Middle frontal gyrus (tissue), 1 donor: ENCODE measurements around the gene ABCC4.

Experiments
- DNase-seq: peaks from one replicate; pipeline ENCODE4 v3.0.0-alpha.2; 2015; ENCODE audit warnings: low spot score; ENCODE audit errors: extremely low spot score

Gene ABCC4

GRCh38 chr13:95234242-95234641 lies 67.0 kb downstream of the ABCC4 start:
- DNase-seq: no peak

- DNase-seq: no peak
Observed at GRCh38 chr13:95233026-95233635, 68.1 kb downstream of the ABCC4 start.

DNA sequence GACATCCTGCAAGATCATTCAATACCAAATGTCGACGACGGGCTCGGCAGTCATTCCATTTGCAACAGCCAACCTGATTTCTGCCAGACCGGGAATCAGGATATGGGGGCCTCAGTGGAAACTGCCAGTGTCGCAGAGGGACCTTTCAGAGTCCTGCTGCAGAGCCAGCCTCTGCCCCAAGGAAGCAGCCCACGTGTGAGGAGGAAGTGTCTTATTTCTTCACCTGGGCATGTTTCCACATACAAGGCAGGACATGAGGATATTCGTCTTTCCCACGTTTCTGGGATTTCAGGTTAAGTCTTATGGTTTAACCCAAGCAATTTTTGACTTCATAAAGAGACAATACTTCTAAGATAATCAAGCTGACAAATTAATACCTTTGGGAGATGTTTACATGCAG lies 69.9 kb downstream of the ABCC4 start:
- DNase-seq: no peak

- DNase-seq: no peak
Observed at GRCh38 chr13:95229855-95230254, 71.4 kb downstream of the ABCC4 start.

DNA sequence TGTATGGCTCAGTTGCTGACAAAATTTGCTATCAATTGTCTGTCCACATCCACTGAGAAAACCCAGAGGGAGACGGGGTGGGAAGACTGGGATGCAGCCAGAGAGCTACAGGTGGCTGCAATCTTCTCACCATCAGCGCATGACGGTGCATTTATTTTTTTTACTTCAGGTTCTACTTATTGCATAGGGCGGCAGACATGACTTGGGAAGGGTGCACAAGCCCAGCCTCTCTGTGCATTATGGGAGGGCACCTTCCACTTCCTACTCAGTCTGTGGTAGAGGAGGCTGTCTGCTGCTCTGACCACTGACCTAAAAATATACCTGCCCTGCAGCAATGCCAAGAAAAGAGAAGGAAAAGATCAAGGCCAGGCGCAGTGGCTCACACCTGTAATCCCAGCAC lies 73.1 kb downstream of the ABCC4 start:
- DNase-seq: no peak

DNA sequence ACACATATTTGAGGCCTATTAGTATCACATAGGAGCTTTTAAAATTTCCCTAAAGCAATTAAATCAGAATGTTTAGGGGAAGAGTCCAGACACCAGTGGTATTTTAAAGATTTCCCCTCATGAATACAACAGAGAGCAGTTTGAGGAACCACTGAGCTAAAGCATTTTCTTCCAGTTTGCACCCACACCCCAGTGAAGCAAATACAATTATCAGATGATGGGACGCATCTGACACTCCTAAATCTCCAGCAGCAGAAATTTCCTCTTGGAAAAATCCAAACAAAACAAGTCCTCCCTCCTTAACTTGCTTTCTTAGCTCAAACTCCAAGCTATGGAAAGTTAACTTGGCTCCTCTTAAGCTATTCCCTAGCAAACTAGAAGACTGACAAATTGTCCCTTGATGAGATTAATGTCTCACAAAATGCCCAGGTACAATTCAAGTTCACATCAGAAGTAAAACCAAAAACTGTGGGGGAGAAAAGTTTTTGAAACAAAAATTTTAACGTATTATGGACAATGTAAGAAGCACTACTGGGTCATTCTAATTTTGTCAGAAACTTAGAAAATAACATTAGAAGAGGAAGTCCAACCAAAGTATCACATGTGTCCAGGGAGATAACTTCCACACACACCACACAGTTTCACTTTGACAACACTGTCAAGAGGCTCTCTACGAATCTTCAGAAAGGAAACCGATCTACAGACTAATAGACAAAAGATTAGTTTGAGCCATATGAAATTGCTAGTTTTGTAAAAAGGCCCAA lies 74.1 kb downstream of the ABCC4 start:
- DNase-seq: no peak

DNA sequence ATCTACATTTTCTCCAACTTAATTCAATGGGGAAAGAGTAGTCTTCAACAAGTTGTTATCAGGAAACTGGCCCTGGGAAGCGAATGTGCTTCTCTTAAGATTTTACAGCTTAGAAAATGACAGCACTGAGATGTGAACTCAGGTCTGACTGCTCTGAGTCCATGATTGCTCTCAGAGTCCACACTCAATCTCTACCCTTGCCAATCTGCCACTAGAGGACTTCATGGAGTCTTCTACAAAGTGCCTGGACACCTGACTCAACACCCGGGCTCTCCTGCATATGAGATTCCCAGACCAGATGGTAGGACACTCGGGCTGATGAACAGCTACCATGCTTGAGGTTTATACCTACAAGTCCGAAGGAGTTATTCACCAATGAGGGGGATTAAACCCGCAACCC lies 74.8 kb downstream of the ABCC4 start:
- no peak for DNase-seq

DNA sequence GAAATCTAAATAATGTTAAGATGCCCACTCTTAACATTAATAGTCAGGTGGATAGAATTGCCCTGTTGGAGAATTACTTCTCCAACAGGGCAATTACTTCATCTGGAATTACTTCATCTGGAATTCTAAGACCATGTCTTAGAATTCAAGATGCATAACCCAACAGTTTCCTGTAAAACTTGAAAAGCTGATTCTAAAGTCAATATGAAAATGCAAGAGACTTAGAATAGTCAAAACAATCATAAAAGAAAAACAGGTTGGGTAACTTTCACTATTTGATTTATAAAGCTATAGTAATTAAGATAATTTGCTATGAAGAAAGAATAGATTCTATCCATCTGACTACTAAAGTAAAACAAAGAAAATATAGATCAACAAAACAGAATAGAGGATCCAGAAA lies 75.2 kb downstream of the ABCC4 start:
- DNase-seq: no peak

DNA sequence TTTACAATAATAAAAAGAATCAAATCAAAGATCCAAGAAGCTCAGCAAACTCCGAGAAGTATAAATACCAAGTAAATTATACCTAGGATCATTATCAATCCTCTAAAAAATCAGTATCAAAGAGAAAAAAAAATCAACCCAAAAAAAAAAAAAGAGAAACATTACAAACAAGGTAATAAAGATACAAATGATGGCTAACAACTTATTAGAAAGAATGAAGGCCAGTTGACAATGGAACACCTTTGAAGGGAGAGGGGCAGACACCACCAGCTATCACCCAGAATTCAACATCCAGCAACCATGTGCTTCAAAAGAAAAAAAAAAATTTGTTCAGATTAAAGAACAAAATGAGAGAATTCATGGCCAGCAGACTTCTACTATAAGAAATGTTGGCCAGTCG lies 77.2 kb downstream of the ABCC4 start:
- no peak for DNase-seq

- no peak for DNase-seq
Observed at GRCh38 chr13:95222733-95223018, 78.6 kb downstream of the ABCC4 start.

GRCh38 chr13:95221971-95222732 lies 79.1 kb downstream of the ABCC4 start:
- DNase-seq: no peak

DNA sequence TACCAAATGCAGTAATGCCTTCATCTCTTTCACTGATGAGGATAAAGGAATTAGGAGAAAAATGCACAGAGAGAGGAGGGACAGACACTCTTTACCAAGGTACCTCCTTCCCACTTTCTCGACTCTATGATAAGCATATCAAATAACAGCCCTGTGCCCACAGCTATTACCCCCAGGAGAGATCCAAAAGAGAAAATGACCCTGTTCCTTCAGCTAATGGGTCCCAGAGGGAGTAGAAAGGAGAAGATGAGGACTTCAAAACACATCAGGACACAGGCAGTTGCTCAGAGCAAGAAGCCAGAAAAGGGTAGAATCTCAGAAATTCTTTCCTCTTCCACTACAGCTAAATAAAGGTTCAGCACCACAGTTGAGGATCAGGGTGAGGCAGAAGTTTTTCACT lies 80.6 kb downstream of the ABCC4 start:
- no peak for DNase-seq

DNA sequence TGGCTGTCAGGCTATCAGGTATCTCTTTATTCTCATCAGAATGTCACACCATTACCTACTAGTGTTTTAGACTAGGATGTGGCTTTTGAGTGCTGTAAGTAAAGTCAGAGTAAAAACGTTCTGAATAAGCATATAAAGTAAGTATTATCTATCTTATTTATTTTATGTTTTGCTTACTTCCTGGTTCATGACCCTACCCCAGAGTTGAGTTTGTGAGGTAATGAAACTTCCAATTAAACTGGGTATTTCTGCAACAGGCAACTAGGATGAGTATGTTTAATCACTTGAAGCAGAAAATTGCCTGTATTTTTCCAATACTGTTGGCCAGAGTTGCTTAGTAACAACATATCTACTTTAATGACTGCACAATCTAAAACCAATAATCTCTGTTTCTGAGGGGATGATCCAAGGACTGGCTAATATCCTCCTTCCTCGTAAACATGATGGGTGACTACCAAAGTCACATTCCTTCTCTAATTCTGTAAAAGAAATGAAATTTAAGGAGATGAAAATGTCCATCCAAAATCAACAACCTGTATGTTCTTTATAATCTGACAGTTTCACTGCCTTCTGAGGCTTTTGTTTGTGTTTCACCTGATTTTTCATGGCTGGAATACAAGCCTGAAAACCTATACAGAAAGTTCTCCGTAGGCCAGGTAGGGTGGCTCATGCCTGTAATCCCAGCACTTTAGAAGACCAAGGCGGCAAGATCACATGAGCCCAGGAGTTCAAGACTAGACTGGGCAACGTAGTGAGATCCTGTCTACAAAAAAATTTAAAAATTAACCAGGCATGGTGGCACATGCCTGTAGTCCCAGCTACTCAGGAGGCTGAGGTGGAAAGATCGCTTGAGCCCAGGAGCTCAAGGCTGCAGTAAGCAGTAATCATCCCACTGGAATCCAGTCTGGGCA lies 83.1 kb downstream of the ABCC4 start:
- no peak for DNase-seq

- DNase-seq: no peak
Observed at GRCh38 chr13:95216182-95216581, 85.1 kb downstream of the ABCC4 start.

- no peak for DNase-seq
Observed at GRCh38 chr13:95212983-95213850, 88.0 kb downstream of the ABCC4 start.

DNA sequence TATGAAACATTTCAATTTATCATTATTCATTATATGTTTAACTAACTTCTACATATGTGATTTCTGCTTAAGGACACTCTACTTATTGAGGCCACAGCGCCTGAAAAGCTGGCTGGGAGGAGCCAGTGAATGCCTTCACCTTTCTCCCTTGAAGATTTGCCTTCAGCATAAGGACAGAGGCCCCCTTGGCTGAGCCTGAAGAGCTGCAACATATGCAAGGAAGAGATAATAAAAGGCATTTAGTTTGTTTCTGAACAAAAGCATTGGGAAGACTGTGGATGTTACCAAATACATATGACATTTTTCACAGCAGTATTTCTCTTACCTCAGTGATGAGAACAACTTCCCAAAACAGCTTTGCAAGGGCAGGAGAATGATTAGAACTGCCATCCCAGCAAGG lies 92.1 kb downstream of the ABCC4 start:
- DNase-seq: no peak

GRCh38 chr13:95207769-95208366 lies 93.4 kb downstream of the ABCC4 start:
- DNase-seq: no peak

DNA sequence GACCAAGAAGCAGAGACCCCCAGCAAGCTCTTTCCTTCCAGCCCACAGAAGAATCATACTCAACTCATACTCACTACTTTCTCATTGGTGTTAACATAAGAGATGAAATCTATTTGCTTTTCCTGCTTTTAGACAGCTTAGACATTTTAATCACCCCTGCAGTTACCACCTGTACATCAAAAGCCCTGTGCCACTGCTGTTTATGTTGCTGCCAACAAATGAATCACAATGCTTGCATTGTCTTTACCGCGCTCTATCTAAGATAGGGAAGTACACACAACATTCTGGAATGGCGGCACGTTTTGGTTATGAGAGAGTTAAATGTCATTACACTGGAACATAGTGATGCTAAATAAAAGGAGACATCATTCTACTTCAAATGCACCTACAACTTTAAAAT lies 95.1 kb downstream of the ABCC4 start:
- DNase-seq: no peak

DNA sequence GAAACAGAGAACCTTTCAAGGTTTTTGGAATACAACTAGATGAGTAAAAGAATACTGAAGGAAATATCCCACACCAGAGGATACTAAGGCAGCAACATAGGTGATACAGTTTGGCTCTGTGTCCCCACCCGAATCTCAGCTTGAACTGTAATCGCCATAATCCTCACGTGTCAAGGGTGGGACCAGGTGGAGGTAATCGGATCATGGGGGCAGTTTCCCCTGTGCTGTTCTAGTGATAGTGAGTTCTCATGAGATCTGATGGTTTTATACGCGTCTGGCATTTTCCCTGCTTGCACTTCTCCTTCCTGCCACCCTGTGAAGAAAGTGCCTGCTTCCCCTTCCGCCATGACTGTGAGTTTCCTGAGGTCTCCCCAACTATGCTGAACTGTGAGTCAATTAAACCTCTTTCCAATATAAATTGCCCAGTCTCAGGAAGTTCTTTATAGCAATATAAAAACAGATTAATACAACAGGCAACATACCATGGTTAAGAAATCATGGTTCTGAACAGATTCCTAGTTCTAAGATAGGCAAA lies 97.0 kb downstream of the ABCC4 start:
- DNase-seq: no peak
